Measurements from ENCODE around the gene COX10.
A peak's percentile ranks its signal among the peaks of the same experiment; 100 is the strongest.

Gene COX10

DNA sequence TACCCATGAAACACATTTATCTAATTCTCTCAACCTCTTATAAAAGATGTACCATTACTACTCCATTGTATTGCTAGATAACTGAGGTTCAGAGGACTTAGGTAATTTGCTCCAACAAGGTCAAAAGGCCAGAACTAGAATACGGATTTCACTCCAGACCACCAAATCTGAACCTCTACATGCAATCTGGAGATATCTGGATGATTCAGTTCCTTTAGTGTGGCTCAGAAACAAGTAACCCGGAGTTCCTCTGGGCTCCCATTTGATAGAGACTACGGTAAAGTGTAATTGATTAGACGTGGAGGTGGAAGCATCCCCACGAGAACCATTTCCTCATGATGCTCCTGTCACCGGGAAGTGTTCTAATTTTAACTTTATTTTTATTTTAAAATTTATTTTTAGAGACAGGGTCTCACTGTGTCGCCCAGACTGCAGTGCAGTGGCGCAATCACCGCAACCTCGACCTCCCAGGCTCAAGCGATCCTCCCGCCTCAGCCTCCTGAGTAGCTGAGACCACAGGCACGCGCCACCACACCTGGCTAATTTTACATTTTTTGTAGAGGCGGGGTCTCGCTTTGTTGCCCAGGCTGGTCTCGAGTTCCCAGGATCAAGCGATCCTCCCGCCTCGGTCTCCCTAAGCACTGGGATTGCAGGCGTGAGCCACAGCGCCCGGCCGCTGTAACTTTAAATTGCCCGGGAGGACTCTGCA is 608 bp upstream of the COX10 start:
- H3K27ac ChIP-seq = peak overlapping the region; percentile 47
- no peak for DNase-seq (ENCODE audit: low read depth, low spot score)

DNA sequence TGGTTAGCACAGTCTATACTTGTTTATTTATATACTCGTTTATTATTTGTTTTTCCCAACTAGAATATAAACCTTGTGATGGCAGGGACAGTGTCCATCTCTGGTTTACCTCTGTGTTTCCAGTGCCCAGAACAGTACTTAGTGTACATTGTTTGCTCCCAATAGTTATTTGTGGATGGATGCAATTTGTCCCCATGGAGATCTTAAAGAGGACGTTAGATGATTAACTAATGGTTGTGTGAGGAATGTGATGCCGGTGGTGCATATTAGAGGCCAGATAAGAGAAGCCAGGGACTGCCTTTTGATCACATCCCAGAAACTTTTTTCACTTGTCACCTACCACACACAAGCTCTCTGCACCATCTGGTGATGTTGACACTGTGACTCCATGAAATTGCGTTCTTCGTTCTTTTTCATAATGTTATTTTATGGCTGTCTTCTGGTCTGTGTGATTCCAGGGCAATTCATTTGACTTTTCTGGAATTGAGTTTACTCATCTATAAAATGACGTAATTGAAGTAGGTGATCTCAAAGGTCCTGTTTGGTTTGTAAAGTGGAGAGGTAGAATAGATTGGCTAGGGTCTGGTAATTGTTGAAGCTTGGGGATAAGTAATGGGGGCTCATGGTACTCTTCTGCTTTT is 1.2 kb downstream of the COX10 start:
- H3K27ac ChIP-seq = no peak overlapping the region

DNA sequence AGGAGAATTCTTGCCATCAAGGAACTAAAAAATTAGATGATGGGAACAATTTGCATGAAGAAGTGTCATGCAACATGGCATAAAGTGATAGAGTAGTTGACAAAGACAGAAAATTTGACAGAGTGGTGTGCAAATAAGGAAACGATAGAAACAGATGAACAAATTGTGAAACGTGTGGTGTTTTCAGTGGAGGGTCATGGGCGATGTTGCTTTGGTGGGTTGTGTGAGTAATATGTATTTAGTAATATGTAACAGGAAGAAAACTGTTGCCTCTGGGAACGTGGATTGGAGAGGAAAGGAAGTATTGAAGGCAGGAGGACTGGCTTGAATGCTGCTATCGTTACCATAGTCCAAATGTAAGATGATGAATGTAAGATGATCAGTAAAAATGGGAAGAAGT is 3.6 kb downstream of the COX10 start:
- DNase-seq (ENCODE audit: low read depth, low spot score) = no peak

More for the DNA sequence above, 1.2 kb downstream of the COX10 start:
- no peak for DNase-seq (ENCODE audit: low read depth, low spot score)

DNA sequence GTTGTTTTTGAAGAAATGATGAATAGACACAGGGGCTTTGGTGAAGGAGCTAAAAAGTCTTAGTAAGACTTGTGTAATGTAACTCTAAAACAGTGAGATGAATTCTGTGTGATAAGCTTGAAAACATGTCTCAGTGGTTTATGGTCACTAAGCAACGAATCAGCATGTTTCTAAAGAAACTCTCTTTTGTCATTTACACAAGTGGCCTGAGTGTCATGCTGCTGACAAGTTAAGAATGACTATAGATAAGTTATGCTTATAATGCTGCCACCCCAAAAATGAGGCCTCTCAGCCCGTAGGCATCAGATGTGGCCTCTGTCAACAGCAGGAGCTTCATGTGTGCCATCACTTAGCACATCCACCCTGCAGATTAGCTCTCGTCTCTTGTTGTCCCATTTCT is 8.7 kb downstream of the COX10 start:
- DNase-seq (ENCODE audit: low read depth, low spot score) = no peak
- H3K27ac ChIP-seq = no peak overlapping the region

More for the DNA sequence above, 3.6 kb downstream of the COX10 start:
- no peak overlapping the region for H3K27ac ChIP-seq

DNA sequence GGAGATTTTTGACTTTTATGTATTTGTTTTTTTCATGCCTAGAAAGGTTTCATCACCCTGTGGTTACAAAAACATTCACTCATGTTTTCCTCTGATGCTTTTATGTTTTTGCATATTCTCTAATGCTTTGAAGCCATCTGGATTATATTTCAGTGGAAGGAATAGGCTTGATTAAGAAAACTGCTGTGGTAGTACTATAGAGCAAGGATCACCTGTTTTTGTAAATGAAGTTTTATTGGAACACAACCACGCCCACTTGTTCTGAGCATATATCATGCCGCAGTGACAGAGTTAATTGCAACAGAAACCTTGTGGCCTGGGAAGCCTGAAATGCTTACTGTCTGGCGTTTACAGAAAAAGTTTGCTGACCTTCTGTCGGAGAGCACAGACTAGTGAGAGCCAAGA is 11.5 kb downstream of the COX10 start:
- no peak for DNase-seq (ENCODE audit: low read depth, low spot score)
- no peak overlapping the region for H3K27ac ChIP-seq

DNA sequence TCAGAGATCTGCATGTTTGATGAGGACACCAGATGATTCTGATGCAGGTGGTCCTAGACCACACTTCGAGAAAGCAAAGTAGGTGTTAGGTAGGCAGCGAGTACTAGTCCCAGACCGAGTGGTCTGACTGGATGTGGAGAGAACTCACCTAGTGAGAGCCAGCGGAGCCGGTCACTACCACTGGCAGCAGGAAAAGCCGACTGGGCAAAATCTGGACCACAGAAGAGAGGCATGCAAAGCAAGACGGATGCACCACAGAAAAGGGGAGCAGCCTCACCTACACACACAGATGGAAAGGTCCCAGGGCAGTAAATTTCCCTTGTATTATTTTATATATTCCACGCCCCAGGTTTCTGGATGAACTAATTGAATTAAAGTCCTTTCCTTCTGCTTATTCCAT is 13.5 kb downstream of the COX10 start:
- H3K27ac ChIP-seq = no peak overlapping the region
- no peak for DNase-seq (ENCODE audit: low read depth, low spot score)

DNA sequence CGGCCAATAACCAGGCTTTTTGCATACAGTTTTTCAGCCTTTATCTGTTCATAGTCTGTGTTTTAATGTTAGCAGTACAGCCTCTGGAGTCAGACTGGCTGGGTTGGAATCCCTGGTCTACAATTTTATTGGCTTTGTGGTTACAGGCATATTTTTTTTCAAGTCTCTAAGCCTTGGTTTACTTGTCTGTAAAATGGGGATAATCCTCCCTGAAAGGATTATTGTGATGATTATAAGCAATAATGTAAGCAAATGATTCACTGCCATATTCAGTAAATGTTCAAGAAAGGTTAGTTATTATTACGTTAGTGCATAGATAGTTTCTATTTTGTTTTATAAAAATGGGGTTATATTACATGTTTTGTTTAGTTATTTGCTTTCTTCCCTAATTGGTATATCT is 15.7 kb downstream of the COX10 start:
- H3K27ac ChIP-seq = no peak overlapping the region
- DNase-seq (ENCODE audit: low read depth, low spot score) = no peak

DNA sequence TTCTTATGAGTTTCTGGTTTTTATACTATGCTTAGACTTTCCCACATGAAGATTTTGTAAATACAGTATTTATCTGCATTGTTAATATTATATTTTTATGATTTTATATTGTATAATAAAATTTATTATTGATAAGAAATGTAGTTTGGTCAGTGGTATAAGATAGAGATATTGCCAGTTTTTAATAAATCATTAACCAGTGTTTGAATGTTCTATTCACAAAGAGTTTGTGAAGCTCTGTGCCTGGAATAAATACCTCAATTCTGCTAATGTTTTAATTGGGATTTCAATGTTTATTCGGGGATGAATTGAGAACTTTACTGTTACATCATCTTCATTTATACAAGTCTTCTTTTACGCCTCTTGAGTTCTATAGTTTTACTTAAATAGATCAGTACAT is 16.9 kb downstream of the COX10 start:
- H3K27ac ChIP-seq = no peak overlapping the region
- DNase-seq (ENCODE audit: low read depth, low spot score) = no peak

DNA sequence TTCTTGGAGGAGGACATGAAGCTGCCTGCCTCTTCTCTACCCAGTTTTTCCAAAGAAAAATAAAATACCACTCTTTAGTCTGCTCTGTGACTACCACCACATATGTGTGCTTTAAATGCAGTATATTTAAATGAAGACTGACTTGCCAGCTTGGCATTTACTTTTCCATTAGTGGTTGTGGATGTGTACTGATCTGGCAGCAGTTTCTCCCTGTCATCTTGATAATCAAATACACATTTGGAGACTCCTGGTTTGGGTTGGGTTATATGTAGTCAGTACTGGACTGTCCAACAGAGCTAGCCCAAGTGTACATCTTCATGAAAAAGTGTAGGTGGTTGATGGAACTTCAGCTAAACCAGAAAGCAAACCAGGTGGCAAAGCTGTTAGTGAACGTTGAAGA is 19.9 kb downstream of the COX10 start:
- DNase-seq (ENCODE audit: low read depth, low spot score) = no peak
- H3K27ac ChIP-seq = no peak overlapping the region

DNA sequence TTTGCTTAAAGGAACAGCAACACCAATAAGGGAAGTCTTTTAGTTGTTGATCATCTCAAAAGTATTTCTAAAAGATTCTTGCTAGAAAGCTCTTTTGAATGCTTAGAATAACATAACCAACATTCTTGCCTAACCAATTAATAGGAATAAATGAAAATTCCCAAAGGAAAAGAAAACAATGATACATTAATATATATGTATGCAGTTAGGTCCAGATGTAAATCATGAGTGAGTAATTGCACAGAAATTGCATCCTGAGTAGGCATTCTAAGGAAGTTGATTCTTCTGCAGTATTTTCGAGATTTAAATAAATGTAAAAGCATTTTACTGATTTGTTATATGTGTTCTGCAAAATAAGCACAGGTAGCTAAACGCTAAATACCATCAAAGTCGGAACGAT is 22.1 kb downstream of the COX10 start:
- DNase-seq (ENCODE audit: low read depth, low spot score) = no peak

DNA sequence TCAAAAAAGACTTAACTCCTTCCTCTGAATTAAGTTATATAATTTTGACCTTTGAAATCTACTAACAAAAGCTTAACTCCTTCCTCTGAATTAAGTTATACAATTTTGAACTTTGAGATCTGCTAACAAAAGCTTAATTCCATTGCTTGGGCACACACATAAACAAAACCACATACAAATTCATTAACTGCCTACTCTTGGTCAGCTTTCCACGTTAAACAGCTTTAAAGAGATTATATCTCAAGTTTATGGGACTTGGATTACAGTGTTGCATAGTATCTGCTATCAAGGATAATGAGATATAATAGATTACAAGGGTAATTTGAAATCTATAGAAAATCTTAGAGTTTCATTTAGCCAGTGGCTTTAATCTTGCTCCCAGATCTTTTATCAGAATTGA is 23.5 kb downstream of the COX10 start:
- DNase-seq (ENCODE audit: low read depth, low spot score) = no peak
- H3K27ac ChIP-seq = no peak overlapping the region

More for the DNA sequence above, 22.1 kb downstream of the COX10 start:
- H3K27ac ChIP-seq = no peak overlapping the region

DNA sequence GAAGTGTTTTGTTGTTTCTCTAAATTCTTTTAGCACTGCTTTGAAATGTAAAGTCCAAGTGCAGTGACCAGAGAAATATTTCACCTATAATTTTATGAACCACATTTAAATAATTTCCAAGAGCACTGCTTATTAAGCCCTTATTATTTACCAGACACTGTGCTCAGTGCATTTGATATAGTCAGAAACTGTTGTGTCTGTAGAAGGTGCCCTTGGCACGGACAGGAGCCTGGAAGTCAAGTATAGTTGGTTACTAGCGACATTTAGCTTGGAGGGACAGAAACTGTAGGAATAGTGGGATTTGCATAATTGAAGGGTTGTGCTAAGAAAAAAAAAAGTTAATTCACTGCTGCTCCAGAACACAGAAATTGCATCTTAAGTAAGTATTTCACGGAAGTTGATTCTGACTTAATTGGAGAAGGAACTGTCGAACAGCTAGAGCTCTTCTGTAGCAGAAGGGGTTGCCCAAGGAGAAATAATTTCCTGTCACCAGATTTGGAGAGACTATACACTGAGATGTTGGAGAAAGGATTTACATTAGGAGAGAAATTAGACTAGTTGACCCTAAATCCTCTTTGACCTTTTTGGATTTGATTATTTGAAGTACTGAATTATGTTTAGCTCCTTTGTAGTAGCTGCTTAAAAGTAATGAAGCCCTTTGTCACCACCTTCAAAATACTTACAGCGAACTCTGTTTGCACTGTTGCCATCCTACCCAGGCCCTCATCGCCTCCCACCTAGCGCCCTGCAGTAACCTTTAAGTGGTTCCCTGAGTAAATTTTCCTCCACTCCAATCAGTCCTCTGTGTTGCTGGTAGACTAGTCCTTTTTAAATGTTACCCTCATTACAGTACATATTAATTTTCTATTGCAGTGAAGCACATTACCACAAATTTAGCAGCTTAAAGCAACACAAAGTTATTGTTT is 25.6 kb downstream of the COX10 start:
- no peak overlapping the region for H3K27ac ChIP-seq
- no peak for DNase-seq (ENCODE audit: low read depth, low spot score)

DNA sequence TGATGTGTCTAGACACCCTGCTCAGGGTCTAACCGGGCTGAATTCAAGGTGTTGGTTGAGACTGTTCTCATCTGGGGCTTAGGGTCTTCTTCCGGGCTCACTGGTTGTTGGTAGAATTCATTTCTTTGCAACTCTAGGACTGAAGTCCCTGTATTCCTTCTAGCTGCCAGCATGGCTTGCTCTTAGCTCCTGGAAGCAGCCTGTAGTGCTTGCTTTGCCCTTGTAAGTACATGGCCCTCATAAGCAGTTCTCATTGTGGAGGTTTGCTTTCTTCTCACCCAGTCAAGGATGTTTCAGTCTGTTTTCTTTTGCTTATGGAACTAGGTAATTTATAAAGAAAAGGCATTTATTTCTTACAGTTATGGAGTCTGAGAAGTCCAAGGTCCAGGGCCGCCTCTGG is 26.3 kb downstream of the COX10 start:
- H3K27ac ChIP-seq = no peak overlapping the region
- no peak for DNase-seq (ENCODE audit: low read depth, low spot score)

DNA sequence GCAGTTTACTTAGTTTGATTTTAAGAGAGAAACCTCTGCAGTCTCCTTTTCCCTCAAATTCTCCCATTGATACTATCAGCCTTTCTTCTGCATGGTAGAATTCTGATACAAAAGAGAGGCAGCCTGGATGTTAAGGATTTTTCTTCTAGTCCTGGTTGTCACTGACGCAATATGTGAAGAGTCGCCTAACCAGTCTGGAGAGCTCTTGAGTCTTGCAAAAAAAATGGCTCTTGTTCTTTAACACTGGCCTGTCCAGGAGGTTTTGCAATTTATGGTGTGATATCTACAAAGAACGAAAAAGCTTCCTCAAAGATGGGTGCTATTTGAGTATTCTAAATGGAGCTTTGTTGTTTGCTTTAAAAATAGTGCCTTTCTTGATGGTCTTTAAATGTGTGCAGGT is 28.9 kb downstream of the COX10 start:
- H3K27ac ChIP-seq = peak overlapping the region; percentile 44
- DNase-seq (ENCODE audit: low read depth, low spot score) = peak; percentile 14

DNA sequence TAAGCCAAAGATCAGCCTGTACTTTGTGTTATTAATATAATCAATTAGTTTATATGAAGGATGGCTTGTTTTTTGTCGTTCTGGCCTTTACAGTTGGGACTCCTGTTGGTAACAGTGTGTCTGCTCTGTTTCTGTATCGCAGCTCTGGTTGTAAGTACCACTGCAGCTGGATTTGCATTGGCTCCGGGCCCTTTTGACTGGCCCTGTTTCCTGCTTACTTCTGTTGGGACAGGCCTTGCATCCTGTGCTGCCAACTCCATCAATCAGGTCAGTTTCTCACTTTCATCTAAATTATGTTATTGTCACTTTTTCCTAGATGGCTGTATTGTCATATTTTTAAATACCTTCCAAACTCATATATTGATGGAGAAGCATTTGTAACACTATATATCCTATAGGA is 32.7 kb downstream of the COX10 start:
- no peak for DNase-seq (ENCODE audit: low read depth, low spot score)
- no peak overlapping the region for H3K27ac ChIP-seq

DNA sequence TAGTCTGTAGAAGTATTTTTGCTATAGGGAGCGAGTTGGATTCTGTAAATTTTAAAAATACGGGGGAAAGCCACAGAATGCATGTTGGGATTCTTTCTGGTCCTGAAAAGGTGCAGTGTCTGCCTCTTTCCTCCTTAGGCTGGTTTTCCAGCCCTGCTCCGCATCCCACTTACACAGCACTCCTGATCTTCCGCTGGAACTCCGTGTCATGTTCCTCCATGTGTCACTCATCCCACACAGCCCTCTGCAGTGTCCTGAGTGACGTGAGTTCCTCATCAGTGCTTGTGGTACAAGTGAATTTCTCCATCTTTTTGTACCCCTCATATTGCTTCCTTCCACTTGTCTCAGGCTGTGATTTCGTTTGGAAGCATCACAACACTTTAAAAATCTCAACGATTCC is 34.5 kb downstream of the COX10 start:
- H3K27ac ChIP-seq = no peak overlapping the region
- no peak for DNase-seq (ENCODE audit: low read depth, low spot score)

DNA sequence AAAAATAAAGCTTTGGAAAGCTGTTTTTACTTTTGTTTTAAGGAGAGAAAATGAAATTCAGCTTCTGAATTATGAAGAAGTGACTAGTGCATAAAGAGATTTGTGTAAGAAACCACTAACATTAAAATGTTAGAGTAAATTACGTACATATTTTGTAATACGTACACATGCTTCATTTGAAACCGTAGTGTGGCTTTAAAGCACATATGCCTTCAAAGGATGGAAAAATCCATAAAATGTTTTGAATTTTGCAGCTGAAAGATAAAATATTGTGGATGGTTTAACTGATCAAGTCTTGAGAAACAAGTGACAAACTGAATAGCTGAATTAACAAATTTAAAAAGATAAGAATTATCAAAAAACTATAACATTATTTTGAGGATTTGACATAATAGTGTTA is 35.4 kb downstream of the COX10 start:
- no peak overlapping the region for H3K27ac ChIP-seq
- no peak for DNase-seq (ENCODE audit: low read depth, low spot score)

DNA sequence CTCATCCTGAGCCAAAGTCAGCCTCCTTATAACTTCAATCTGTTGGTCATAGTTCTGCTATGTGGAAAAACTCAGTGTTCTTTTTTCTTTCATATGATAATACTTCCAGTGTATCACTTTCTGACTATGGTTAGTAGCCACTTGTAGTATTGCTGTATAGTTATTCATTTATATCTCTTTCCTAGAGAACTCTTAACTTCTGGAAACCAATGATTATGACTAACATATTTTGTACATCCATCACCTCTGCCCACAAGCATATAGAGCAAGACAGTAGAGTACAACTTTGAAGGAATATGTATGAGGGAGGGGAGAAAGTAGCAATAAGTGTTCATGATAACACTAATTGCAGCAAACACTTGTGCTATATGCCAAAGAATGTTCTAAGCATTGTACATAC is 38.6 kb downstream of the COX10 start:
- H3K27ac ChIP-seq = no peak overlapping the region
- DNase-seq (ENCODE audit: low read depth, low spot score) = no peak

DNA sequence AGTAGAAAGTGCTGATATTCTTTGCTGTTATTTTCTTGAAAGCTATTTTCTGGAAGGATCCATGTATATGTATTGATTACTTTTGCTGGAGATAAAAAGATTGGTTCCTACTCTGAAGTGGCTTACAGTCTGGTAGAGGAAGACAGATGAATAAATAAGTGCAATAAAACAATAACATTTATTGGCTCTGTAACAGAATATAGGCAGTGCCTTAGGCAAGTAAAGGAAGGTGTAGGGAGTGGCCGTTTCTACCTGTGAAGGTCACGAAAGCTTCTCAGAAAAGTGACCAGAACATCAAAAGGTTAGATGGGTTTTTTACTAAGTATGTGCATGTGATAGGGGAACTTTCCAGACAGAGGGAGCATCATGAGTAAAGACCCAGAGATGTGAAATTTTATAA is 43.1 kb downstream of the COX10 start:
- DNase-seq (ENCODE audit: low read depth, low spot score) = no peak
- no peak overlapping the region for H3K27ac ChIP-seq

DNA sequence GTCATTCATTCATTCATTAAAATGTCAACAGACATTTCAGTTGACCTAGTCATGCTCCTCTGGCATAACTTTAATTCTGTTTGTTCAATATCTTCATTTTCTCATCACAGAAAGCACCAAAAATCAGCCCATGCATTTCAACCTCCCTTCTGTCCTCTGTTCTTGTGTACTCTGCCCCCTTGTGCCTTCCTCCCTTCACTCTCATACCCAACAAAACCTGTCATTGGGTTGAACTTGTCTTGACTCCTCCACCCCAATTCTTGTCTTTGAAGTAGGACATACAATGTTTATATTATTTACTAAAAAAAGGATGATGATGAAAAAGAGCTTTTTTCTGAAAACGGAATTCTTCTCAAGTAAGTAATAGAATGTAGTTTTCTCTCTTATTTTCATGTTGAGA is 43.8 kb downstream of the COX10 start:
- DNase-seq (ENCODE audit: low read depth, low spot score) = no peak
- no peak overlapping the region for H3K27ac ChIP-seq
